ENCODE data around the gene SNX15.

GRCh38 chr11:65008016-65008415 is 19.2 kb upstream of the SNX15 start:
- TF ChIP-seq CTCF (IDR thresholded peaks at IDR 0.05) (no peak), POLR2A (IDR thresholded peaks at IDR 0.05) (no peak)
